RWPE1 (cell line): ENCODE measurements around the gene ZDHHC18.

Experiments used
- CTCF ChIA-PET: fragments of 350-600 bp; sonication (Branson Sonifier 250); formaldehyde crosslinking; extraction: SDS; loops from one replicate; lab custom pipeline; 2021; lab: Yijun Ruan, JAX
- POLR2A ChIA-PET: fragments of 400-600 bp; formaldehyde crosslinking; extraction: SDS; loops from one replicate; lab custom pipeline; 2020; ENCODE audit warnings: antibody characterized with exemption; ENCODE audit not compliant: low non-redundant PET; lab: Yijun Ruan, JAX
- DNase-seq: peaks from one replicate; pipeline ENCODE4 v3.0.0; 2012; ENCODE audit warnings: low spot score
- H3K27ac ChIP-seq: fragments of 450-650 bp; 2 replicates; pipeline ENCODE4 v1.5.1; 2017
- CTCF ChIP-seq: fragments of 450-650 bp; conservative IDR thresholded peaks from 2 replicates; pipeline ENCODE4 v1.5.1; 2017; ENCODE audit warnings: low read depth, mild to moderate bottlenecking

ZDHHC18 gene

GRCh38 chr1:26820784-26821269, 5.7 kb upstream of the ZDHHC18 start:
- DNase-seq: no peak
- no peak for TF ChIP-seq CTCF
- ChIA-PET POLR2A (no interaction called here), CTCF (interaction anchor here (0.6 to 0.7 kb wide), 3 partner anchors 37 to 324 kb away, joined by 3 to 6 read pairs (median 3); no protein-coding TSS in a partner anchor)
- no peak overlapping the region for H3K27ac ChIP-seq

- no peak for DNase-seq
- ChIA-PET CTCF (no interaction called here), POLR2A (no interaction called here)
- TF ChIP-seq CTCF: no peak
- H3K27ac ChIP-seq: no peak overlapping the region
Measured at GRCh38 chr1:26822737-26823395, 3.6 kb upstream of the ZDHHC18 start.

GRCh38 chr1:26824731-26825130, 1.8 kb upstream of the ZDHHC18 start:
- TF ChIP-seq CTCF: no peak
- ChIA-PET CTCF (interaction anchor here (0.7 kb wide), 1 partner anchor 54 kb away, joined by 3 read pairs; no protein-coding TSS in a partner anchor), POLR2A (no interaction called here)
- H3K27ac ChIP-seq: no peak overlapping the region
- no peak for DNase-seq

- ChIA-PET CTCF (interaction anchor here (0.8 kb wide), 1 partner anchor 14 kb away, joined by 3 read pairs; no protein-coding TSS in a partner anchor), POLR2A (no interaction called here)
- peak overlapping the region; percentile 82 for H3K27ac ChIP-seq
- no peak for TF ChIP-seq CTCF
- DNase-seq: no peak
Measured at GRCh38 chr1:26827106-26827604, 667 bp downstream of the ZDHHC18 start.

GRCh38 chr1:26827663-26828062, 1.2 kb downstream of the ZDHHC18 start:
- DNase-seq: no peak
- ChIA-PET CTCF (interaction anchor here (0.6 to 1.0 kb wide), 3 partner anchors 13 to 124 kb away, joined by 3 to 5 read pairs (median 3); no protein-coding TSS in a partner anchor), POLR2A (no interaction called here)
- peak overlapping the region; percentile 82 for H3K27ac ChIP-seq
- no peak for TF ChIP-seq CTCF

GRCh38 chr1:26828411-26828991, 2.0 kb downstream of the ZDHHC18 start:
- POLR2A ChIA-PET: no interaction called here
- no peak for DNase-seq
- CTCF ChIA-PET: interaction anchor here (0.6 to 1.0 kb wide), 4 partner anchors 19 to 125 kb away, joined by 3 to 5 read pairs (median 4); no protein-coding TSS in a partner anchor
- peak overlapping the region; percentile 30 for H3K27ac ChIP-seq
- TF ChIP-seq CTCF: no peak
